ENCODE results near the gene EXOC3L4.

EXOC3L4 gene

DNA sequence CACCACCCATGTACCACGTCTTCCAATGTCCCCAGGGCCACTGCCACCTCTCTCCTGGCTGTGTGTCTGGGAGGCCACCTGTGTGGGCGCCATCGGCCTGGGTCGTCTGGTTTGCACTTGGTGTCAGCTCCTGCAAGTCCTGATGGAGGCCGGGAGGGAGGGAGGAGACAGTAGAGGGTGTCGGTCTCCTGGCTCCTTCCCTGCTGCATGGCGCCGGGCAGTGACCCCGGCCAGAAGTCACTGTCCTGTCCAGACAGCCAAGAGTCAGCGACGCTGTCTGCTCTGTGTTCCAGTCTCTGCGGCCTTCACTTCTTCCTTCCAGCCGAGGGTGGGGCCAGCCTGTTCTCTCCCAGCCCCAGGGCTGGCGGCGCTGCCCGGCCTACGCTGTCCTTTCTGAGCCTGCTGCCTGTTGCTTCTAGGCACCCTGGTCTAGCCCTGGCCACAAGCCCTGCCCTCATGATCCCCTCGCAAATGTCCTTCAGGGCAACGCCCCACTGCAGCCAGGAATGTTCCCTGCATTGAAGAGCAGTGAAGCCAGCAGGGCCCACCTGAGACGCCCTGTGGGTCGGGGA lies 23.5 kb upstream of the EXOC3L4 start:
- DNase-seq (ENCODE audit: low spot score) = no peak

DNA sequence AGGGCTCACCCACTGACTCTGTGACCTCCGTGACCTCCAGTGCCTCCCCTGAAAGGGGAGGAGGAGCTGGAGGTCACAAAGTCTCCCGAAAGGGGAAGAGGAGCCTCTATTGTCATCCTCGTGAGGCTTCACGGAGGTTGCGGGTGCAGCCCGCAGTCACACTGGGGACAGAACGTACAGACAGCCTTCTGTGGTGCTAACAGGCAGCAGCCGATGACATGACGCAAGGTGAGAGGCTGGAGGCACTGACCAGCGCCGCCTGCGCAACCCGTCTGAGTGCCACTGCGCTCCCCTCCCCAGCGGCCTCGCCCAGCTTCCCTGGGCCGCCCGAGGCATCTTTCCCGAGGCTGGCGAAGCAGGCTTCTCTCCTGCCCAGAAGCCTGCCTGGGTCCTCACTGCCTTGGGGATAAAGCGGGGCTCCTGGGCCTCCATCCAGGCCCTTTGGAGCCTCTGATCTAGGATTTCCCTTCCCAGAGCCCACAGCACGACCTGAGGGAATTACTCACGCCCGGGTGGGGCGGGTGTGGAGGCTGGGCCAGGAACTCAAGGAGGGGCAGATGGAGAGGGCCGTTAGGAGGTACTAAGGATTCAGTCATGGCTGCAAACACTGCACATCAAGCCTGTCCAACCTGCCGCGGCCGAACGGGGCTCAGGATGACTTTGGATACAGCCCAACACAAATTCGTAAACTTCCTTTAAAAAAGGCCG lies 22.8 kb upstream of the EXOC3L4 start:
- DNase-seq (ENCODE audit: low spot score) = no peak

DNA sequence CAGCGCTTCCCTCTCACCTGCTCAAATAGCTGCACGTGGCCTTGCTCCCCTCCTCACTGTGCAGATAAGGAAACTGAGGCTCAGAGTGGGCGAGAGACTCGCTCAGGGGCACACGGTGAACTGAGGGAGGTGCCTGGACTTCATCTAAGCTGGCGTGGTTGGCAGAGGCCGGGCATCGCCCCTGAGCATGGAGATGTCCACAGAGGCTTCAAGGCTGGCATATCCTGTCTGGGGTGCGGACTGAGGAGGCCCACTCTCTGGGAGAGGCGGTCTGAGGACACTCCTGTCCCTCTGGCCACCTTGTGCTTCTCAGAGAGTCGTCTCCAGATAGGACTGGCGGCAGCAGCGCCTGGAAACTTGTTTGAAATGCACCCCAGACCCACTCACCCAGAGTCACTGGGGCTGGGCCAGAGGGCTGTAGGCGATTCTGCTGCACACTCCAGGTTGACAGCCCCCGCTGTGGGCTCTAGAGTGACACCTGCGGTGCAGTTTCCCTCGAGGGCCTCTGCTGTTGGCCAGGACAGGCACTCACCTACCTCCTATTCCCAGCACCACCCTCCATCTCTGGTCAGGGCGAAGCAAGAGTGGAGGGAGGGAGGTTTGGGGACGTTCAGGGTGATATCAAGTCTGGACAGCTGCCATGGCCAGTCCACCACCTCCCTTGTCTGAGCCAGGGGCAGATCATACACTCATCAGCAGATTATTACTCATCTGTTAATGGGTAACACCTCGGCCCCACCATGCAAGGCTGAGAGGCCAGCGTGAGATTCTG lies 21.7 kb upstream of the EXOC3L4 start:
- no peak for DNase-seq (ENCODE audit: low spot score)

DNA sequence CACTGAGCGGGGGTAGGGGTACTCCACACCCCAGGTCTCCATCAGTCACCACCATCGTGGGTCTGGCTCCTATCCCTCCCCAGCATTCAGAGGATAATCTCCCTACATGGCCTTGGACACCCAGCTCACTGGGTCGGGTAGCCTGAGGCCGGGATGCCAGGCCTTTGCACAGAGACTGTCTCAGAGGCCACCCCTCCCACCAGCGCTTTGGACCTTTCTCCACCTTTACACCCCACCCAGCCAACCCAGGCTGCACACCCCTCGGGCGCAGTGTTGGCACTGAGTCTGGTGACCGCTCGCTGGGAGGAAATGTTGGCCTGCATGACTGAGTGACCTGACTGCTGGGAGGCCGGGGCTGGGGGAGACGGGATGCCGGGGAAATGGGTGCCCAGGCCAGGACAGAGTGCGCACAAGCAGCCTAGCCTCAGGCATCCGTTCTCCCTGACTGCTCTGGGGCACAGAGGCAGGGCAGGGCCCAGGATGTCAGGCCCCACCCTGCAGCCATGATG lies 21.1 kb upstream of the EXOC3L4 start:
- no peak for DNase-seq (ENCODE audit: low spot score)

DNA sequence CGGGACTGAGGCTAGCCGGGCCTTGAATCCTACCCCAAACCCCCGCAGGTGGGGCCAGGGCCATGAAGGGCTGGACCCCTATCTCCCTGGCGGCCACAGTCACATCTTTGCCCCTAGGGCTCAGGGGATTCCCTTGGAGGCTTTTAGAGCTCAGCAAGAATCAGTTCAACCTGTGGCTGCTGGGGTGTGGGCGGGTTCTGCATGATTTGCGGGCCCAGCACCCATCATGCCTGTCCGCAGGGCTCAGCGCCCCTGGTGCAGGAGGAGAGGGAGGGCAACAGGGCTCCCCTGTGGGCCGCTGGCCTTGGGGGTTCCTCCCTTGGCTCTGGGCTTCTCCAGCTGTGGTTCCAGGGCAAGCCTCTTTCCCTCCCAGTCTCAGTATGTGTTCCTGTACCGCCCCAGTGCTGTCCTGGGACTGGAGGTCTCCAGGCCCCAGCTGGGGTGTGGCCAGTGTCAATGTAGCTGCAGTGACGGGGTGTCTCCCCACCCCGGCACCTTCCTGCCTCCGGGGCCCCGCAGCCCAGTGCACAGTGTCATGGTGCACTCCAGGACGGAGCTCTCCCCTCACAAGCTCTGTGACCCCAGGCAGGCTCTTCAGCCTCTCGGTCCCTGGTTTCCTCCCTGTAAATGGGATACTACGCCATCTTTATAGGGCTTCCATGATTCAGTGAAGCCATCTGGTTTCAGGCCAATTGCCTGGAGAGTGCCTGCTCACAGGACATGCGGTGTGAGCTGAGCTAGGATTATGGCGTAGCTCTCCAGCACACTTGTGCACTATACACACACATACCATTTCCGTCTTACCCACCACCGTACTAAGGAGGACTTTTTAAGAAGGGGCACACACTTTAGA lies 20.4 kb upstream of the EXOC3L4 start:
- DNase-seq (ENCODE audit: low spot score) = no peak

DNA sequence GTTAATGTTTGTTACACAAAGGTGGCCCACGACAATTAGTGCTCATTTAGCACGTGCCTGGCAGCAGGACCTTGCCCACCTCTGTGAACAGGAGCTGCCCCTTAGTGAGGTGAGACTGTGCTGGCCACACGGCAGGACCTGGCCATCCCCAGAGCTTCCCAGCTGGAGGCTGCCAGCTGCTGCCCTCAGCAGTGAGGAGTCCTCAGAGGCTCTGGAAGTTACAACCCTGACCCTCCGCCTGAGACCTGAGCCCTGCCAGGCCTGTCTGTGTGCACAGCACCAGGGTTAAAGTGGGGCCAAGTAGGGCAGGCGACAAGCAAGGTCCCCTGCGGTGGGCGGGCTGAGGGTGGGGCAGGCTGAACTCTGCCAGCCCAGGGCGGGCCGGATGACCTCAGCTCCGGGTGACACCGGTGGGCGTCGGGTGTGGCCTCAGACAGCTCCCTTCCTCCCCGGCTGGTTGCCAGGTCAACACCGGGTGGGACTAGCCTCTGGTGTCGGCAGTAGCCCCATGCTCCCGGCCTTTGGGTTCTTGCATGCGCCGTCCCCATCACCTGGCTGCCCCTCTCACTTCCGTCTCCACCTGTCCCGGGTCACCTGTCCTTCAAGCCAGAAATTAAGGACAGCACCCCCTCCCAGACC lies 19.7 kb upstream of the EXOC3L4 start:
- no peak for DNase-seq (ENCODE audit: low spot score)

DNA sequence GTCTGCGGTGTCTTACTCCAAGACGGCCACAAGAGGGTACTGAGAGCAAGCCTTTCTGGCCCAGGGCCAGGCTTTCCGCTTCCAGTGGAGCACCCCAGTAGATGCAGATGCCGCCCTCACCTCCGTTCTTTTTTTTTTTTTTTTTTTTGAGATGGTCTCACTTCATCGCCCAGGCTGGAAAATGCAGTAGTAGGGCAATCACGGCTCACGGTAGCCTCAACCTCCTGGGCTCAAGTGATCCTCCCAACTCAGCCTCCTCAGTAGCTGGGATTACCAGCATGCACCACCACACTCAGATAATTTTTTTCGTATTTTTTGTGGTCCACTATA lies 16.1 kb upstream of the EXOC3L4 start:
- peak; percentile 79 for DNase-seq (ENCODE audit: low spot score)

DNA sequence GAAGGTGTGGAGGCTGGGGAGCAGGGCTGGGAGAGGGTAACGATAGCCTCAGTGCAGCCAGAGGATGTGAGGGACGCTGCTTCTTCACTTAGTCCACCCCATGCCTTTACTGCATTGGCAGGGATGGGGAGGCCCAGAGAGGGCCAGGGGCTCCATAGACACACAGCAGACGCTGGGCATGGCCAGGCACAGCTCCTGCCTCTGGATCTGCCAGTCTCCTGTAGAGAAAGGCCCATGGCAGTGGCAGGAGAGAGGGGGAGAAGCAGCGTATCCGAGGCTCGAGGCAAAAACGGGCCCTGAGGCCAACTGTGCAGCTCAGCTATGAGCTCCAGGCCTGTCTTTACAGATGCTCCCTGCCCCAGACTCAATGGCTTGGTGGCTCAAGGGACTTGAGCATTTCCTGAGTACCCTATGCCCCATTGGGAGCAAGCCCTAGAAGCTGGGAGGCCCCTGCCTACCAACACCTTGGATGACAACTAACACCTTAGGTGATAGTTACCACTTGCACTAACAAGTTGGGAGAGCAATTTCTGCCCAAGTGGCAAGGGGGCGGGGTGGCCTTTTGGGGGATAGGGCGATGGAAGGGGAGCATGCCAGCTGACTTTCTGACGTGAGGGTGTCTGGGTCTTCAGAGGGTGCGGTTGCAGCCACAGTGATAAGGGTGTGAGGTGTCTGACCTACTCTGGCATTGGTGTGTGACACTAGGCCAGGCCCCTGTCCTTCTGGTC lies 15.5 kb upstream of the EXOC3L4 start:
- no peak for DNase-seq (ENCODE audit: low spot score)

DNA sequence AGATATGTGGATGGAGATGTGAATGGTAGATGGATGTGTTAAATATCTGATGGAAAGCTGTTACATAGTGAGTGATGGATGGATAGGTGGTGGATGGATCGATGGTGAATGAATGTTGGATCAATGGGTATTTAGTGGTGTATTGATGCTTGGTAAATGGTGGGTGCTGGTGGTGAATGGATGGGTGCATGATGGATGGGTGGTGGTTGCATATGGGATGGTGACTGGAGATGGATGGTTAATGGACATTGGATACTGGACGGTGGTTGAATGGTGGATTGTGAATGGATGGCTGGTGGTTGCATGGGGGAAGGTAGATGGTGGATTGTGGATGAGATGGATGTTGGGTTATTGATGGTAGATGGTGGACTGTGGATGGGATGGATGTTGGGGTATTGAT lies 12.6 kb upstream of the EXOC3L4 start:
- no peak for DNase-seq (ENCODE audit: low spot score)

DNA sequence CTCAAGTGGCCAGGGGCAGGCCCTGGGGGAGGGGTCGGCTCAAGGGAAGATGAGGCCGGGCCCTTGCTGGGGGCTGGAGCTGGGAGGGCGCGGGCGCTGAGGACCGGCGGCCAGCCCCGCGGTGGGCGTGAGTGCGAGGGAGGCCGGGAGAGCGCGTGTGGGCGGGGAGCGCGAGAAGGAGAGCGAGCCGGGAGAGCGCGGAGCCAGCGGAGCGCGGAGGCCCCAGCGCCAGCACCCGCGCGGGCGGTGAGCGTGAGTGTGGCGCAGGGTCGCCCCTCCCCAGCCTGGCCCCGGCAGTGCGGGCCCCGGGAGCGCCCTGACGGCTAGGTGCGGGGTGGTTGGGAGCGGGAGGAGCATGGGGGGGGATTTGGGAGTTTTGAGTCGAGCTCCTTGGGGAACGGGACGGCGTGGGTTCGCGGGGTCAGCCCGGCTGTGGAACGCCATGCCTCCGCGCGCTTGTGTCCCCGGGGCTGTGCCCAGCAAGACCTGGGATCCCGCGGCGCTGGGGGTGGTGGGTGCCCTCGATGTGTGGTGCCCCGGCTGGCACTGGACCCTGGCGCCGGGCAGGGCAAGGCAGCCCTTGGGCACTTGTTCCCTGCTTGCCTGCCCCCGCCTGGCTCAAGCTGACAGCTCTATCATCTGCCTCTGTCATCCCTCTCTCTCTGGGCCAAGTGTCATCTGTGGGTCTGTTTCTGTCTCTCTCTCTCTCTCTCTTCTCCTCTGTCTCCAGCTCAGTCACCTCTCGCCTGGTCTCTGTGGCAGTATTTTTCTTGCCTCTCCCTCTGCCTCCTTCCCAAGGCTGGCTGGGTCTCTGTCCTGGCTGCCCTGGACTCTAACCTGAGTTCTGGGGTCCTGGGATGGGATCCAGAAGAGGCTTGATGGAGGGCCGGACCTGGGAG lies 10.3 kb upstream of the EXOC3L4 start, which contains the start of gene LBHD2:
Gene LBHD2 (plus strand): TSS at position 190 of the 899 bp plus-strand sequence. CDS start 1,803 bp downstream, outside the sequence.
- DNase-seq (ENCODE audit: low spot score) = no peak

DNA sequence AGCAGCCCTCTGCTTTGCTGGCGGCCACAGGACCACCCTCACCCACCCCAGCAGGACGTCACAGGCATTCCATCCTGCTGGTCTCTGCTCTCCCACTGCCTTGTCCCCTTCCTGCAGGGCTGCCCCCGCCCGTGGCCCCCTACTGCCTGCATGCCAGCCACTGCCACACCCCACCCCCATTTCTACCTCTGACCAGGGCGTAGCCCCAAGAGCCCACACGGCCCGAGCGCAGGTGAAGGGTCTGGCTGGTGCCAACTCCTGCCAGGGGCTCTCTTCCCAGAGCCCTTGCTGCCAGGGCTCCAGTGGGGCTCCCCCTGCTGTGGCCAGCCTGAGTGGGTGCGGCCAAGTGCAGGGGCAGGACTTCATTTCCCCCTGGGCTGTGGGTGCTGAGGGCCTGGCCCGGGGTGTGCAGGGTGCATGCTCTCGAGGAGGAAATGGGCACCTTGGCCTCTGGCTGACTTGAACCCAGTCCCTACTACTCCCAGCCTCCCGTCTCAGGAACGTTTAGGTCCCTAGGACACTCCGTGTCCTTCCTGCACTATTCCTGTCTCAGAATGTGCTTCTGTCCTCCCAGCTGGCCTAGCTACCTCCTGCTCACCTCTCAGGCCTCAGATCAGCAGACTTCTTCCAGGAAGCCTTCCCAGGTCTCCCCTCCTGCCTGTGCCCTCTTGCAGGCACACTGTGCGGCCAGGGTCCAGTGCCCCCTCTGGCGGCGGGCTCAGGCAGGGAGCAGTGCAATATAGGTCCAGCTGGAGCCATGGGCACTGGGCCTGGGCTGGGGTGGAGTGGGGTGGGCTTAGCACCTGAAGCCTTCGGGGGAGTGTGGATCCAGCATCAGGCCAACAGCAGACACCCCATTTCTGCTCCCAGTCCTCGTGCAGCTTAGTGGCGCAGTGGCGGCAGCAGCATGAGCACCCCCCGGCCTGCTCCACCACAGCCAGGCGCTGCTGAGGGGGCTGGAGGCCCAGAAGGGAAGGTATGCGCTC lies 9.1 kb upstream of the EXOC3L4 start:
- DNase-seq (ENCODE audit: low spot score) = no peak

DNA sequence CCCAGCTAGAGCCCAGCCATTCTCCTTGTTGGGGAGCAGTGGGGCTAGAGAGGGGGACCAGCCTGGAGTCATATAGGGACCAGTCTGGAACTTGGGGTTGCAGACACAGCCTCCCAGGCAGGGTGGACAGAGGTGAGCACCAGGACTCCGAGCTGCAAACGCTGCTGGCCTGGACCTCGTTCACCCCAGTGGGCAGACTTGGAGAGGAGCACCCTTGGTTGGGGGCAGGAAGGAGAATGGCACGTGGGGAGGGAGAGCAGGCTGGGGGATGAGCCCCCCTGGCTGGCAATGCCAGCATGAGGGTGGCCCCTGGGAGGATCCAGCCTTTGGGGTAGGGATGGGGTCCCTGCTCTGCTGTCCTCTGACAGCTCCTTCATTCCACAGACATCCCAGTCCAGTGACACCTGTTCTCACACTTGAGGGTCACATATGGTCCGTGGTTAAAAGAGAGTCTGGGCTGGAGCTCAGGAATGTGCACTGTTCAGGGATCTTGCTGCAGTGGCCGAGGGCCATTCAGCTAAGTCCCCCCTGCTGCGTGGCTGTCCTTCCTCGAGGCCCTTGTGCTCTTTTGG lies 7.7 kb upstream of the EXOC3L4 start:
- DNase-seq (ENCODE audit: low spot score) = no peak

DNA sequence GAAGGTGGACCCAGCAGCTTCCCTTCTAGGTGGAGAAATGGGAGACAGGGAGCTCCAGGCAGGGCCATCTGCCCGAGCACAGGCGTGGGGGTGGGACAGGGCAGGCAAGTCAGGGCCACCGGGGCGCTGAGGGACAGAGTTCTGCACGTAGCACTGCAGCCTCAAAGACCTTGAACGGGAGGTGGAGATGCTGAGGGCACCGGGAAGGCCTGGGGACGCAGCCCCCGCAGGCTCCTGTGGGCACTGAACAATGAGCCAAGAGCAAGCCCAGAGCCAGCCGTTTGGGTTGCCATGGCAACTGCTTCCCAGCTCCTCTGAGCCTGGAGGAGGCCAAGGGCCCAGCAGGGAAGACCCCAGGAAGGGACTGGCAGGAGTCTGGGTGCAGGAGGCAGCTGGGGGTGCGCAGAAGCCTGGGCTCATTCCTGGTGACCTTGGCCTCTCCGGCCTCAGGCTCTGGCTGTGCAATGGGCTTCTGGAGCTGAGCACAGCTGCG lies 7.1 kb upstream of the EXOC3L4 start:
- no peak for DNase-seq (ENCODE audit: low spot score)

DNA sequence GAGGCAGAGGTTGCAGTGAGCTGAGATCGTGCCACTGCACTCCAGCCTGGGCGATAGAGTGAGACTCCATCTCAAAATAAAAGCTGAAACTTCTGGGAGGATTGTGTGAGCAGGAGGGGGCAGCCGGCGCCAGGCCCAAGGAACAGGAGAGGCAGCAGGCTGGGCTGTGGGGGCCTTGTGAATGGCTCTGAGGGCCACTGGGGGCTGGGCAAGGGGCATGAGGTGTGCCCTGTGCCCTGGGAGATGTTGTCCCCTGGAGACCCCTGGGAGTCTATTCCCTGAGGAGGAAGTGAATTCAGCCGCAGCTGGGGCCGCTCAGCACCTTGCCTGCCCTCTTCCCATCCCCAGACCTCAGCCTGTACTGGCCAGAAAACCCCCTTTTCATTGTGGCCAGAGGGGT lies 5.6 kb upstream of the EXOC3L4 start:
- DNase-seq (ENCODE audit: low spot score) = no peak

DNA sequence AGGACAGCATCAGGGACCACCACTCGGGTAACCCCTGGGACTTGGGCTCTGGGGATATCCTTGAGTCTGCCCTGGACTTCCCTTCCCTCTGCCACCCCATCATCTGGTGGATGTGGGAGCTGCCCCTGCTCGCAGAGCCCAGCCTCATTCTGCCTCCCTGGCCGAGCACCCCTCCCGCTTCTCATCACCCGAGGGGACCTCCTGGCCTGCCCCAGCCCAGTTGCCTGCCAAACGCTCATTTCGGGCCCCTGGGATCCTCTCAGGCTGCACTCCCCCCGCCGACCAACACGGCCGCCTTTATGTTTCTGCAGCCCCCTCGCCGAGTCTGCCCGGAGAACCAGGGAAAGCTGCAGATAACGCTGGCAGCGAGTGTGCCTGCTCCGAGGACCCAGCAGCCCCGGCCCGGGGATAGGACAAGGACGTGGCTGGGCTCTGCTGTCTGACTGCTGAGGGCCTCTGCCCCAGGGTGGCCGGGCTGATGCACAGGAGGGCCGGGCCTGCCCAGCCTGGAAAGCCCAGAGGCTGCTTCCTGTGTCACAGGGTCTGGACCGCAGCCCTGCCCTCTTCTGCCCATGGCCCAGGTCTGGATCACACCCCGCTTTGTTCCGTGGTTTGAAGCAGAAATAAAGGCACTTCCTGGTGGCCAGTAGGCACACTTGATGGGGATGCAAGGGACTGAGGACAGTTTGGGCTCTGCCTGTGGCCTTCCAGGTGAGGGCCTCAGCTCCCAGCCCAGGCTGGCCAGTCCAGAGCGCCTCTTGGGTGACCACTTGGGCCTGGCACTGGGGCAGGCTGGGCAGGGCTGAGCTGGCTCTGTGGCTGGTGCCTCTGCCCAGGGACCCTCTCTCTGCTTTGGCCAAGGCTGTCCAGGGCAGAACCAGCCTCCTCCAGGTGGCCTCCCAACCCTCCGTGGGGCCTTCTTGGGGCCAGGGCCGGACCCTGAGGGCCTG lies 4.9 kb upstream of the EXOC3L4 start:
- DNase-seq (ENCODE audit: low spot score) = no peak

DNA sequence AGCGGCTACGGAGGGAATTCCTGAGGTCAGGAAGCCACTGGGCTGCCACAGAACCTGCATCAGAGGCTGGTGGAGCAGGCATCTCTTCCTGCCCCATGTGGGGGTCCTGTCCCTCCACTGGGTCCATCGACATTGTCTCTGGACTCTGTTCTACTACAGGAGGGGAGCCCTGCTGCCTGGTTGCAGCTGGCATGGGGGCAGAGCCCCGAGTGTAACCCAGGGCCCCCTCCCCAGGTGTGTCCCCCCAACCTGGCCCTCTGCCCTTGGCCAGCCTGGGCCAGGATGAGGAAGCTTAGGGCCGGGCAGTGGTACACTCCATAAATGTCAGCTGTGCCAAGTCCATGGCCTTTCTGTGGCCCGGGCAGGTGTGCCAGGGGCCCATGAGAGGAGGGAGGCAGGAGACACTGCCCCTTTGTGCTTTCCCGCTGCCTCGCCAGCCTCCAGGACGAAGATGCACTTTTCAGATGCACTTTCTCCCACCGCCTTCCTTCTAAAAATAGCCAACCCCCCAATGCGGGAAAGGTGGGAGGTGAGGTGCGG lies 4.0 kb upstream of the EXOC3L4 start:
- DNase-seq (ENCODE audit: low spot score) = no peak
